Vagina (tissue), 2 donors: Measurements from ENCODE around the gene FGD4.

Experiments
- CTCF ChIP-seq, 3 experiments: fragments of 450-650 bp in 2 of 3; fragments of 200-600 bp in 1 of 3; sonication (generic) in 1 of 3; IDR thresholded peaks; one replicate each; pipeline ENCODE4 v1.5.1; 2017 to 2019; ENCODE audit warnings: antibody characterized with exemption in 3 of 3, mild to moderate bottlenecking in 2 of 3, moderate library complexity in 2 of 3
- POLR2AphosphoS5 ChIP-seq, 2 donors: sonication (generic); formaldehyde crosslinking; IDR thresholded peaks; one replicate each; pipeline ENCODE4 v1.9.0; 2017; ENCODE audit warnings: antibody characterized with exemption in 2 of 2, mild to moderate bottlenecking in 2 of 2, low read depth in 1 of 2; ENCODE audit not compliant: insufficient read depth in 1 of 2

GRCh38 chr12:32446316-32447119 is 47.2 kb downstream of the FGD4 start:
- TF ChIP-seq CTCF (IDR thresholded peaks at IDR 0.05) (no peak), POLR2AphosphoS5 (IDR thresholded peaks at IDR 0.05; ENCODE audit: insufficient read depth in 1 of 2, low read depth in 1 of 2) (no peak)
